Measurements from ENCODE around the gene NEK1.

DNA sequence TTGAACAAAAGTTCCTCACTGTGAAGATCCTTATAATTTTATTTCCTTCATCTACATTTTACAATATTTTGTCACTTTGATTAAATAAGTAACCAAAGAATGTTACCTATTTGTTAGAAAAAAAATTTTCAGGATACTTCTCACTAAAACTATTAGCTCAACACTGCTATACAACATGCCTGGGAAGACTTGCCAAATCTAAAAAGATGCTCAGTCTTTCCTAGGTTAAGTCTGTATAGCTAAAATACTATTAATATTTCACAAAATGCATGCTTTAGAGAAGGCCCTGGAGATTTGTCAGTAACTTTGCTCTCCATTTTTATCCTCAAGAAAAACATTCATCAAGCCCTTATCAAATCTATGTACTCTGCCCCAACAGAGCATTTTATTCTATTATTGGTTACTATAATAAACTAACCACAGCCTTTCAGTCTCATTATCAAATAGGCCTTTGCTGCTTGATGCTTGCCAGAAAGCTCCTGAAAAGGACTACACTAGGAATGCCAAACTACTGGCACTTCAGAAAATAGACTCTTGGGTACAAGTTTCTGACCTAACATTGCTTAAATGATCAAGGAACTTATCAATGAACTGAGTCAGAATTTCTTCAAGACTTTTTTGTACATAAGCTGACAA lies 17.7 kb downstream of the NEK1 start:
- no peak for TF ChIP-seq CTCF (IDR thresholded peaks at IDR 0.05)
- no peak for TF ChIP-seq EP300 (IDR thresholded peaks at IDR 0.05)
- no peak for TF ChIP-seq POLR2A (IDR thresholded peaks at IDR 0.05)
